ENCODE measurements around the gene TCF3.

- TF ChIP-seq POLR2A (IDR thresholded peaks at IDR 0.05) (no peak), CTCF (IDR thresholded peaks at IDR 0.05) (no peak)
These were observed 89.2 kb downstream of the TCF3 start for GRCh38 chr19:1563251-1563650.

Data from adrenal gland (tissue), 5 donors.